ENCODE data around the gene SLC8B1.

The SLC8B1 gene

DNA sequence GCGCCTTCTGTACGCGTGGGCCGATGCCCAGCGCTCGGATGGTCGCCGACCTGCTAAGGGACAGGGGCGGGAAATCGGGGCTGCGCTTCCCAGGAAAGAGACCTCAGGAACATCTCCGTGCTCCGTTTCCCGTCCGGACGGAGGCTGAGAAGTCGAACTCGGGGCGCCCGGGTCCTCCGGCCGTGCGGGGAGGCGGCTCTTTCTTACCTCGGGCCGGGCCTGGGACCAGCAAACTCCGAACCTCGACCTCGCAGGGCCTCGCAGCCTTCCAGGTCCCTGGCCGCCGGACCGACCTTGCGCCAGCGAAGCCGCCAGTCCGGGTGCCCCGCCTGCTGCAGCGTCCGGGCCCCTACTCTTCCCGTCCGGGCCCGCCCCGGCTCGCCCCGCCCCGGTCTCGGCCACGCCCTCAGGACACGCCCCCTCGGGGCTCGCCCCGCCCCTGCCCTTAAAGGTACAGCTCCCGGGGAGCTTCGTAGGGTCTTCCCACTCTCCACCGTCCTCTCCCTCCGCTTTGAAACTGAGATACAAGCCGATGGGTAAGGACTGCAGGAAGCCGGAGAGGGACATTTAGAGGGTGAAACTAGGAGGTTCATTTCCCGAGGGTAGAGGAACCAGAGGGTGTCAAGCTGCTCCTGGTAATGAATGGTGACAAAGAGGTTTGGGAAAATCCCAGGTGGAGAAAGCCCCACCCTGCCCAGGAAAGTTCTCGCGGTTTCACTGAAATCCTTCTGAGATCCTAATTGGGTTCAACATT lies at the start of gene SLC8B1:
TSS of gene SLC8B1 (minus strand) at position 324 of the 754 bp plus-strand sequence. CDS start 2,231 bp downstream, outside the sequence.
- peak; percentile 85 to 89 for DNase-seq (ENCODE audit: low read depth in 1 of 2, low spot score in 1 of 2)

DNA sequence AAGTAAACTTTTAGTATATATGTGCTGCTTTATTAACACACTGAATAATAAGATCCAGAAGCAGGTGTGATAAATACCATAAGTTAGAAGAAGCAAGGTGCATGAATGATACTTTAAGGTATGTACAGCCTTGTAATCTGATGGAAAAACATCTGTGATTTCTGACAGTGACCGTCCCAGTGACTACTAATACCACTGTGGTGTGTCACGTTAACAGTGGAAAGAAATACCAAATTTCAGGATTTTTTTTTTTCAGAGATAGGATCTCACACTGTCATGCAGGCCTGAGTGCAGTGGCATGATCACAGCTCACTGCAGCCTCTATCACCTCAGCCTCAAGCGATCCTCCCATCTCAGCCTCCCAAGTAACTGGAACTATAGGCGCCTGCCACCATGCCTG lies 47.3 kb upstream of the SLC8B1 start:
- DNase-seq (ENCODE audit: low read depth in 1 of 2, low spot score in 1 of 2) = no peak

DNA sequence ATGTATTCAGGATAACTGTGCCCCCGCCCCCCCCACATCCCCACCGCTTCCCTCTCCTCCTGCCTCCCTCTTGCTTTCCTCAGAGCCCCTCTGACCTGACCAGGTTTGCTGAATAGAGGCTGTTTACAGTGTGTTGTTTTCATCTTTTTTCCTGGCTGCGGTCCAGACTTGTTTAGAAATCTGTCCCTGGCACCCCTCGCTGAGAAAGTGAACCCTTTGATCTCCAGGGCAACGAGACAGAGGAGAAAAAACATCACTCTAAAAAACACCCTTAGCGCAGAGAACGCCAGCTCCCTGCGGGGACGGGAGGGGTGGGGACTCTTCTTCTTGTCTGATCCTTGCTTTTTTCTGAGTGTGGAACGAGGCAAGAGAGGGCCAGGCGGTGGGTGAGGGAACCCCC lies 46.3 kb upstream of the SLC8B1 start:
- DNase-seq (ENCODE audit: low read depth in 1 of 2, low spot score in 1 of 2) = no peak

DNA sequence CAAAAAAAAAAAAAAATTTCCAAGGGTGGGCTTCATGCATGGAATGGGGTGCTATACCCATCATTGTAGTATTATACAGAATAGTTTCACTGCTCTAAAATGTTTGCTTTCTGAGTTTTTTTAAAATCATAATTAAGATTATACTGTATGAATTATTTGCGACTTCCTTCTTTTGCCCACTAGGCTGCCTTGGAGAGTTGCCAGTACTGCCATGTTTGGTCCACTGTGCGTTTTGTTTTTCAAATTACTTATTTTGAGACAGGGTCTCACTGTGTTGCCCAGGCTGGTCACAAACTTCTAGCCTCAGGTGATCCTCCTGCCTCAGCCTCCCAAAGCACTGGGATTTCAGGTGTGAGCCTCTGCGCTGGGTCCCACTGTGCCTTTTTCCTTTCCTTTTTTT lies 43.4 kb upstream of the SLC8B1 start:
- DNase-seq (ENCODE audit: low read depth in 1 of 2, low spot score in 1 of 2) = no peak

DNA sequence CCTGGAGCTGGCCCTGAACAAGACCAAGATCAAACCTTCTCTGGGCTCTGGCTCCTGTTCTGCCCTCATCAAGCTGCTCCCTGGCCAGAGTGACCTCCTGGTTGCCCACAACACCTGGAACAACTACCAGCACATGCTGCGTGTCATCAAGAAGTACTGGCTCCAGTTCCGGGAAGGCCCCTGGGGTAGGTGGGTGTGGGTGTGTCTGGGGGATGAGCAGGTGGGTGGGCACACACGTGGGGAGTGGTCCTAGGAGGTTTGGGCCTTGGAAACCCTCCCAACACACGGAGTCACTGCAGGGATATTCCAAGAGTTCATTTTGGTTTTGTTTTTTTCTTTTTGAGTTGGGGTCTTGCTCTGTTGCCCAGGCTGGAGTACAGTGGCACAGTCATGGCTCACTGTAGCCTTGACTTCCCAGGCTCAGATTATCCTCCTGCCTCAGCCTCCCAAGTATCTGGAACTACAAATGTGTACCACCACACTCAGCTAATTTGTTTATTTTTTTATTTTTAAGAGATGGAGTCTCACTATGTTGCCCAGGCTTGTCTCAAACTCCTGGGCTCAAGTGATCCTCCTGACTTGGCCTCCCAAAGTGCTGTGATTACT lies 40.0 kb upstream of the SLC8B1 start:
- no peak for DNase-seq (ENCODE audit: low read depth in 1 of 2, low spot score in 1 of 2)

DNA sequence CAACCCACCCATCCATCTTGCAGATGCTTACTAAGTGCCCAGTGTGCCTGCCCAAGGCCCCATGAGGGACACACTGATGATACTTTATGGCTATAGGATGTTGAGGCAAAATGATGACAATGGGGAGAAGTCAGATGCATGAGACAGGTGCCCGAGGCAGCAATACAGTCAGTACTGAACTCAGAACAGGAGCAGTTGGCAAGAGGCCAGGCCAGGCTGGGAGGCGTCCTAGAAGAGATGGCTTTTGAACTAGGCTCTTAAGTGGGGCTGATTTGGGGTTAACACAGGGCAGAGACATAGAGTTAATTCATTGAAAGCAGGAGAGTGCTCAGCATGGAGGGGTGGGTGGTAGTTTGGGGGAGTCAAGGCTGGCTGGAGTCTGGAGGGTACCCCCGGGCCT lies 39.1 kb upstream of the SLC8B1 start:
- DNase-seq (ENCODE audit: low read depth in 1 of 2, low spot score in 1 of 2) = no peak

DNA sequence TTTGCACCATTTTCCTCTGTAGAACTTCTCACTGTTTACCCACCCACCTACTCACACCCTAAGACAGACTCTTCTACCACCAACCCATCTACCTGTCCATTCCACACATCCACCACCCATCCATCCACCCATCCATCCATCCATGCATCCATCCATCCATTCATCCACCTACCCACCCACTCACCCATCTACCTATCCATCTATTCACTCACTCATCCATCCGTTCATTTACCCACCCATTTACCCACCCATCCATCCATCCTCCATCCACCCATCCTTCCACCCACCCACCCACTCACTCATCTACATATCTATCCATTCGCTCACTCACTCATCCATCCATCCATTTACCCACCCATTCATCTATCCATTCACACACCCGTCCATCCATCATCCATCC lies 38.5 kb upstream of the SLC8B1 start:
- no peak for DNase-seq (ENCODE audit: low read depth in 1 of 2, low spot score in 1 of 2)

DNA sequence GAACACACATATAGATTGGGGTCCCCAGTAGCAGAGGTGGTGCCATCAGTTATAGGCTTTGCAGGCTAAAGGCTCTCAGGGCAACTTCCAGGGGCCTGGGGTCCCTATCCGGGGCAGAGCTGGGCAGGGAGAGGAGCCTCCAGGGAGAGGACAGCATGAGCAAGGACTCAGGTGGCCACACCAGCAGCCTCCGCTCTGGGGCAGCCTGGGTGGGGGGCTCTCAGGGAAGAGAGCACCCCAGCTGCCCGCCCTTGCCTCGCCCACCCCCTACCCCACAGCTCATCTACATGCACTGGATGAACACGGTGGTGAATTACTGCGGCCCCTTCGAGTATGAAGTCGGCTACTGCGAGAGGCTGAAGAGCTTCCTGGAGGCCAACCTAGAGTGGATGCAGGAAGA lies 37.5 kb upstream of the SLC8B1 start:
- no peak for DNase-seq (ENCODE audit: low read depth in 1 of 2, low spot score in 1 of 2)

DNA sequence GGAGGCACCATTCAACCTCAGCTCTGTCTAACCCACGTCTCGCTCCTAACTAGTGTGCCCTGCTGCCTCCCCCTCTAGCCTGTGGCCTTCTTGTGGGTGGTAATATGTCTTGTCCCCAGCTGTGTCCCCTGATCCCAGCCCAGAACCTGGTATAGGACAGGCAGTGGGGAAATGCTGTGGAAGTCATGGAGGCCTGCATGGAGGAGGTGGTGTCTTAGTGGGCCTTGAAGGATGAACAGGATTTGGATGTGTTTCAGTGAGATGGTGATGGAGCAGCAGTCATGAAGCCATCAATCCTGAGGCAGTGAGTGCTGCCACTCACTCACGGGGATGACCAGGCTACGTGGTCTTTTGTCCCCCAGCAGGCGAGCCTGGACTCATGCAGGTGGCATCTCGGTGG lies 36.9 kb upstream of the SLC8B1 start:
- no peak for DNase-seq (ENCODE audit: low read depth in 1 of 2, low spot score in 1 of 2)

DNA sequence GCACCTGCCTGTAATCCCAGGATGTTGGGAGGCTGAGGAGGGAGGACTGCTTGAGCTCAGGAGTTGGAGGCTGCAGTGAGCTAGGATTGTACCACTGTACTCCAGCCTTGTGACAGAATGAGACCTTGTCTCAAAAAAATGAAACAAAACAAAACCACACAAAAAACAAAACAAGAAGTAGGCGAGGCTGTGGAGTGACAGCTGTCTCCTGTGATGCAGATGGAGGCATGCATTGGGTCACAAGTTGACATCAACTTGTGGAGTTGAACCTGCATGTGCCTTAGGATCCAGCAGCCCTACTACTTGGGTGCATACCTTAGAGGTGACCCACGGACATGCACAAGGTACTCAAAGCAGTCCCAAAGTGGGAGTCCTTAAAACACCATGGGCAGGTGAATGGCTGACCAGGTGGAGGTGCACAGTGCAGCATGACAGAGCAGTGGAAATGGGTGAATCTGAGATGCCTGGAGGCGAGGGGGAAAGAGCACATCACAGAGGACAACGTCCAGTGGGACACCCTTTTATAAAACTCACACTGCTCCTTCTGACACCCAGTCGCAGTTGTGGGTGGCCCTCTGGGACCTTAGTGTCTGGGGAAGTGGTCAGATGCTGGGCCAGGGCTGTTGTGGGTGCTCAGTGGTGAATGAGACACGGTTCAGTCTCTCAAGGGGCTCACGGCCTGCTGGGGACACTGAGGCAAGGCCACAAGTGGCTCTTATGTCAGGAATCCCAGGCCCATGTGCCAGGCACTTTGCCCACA lies 36.2 kb upstream of the SLC8B1 start:
- DNase-seq (ENCODE audit: low read depth in 1 of 2, low spot score in 1 of 2) = no peak

DNA sequence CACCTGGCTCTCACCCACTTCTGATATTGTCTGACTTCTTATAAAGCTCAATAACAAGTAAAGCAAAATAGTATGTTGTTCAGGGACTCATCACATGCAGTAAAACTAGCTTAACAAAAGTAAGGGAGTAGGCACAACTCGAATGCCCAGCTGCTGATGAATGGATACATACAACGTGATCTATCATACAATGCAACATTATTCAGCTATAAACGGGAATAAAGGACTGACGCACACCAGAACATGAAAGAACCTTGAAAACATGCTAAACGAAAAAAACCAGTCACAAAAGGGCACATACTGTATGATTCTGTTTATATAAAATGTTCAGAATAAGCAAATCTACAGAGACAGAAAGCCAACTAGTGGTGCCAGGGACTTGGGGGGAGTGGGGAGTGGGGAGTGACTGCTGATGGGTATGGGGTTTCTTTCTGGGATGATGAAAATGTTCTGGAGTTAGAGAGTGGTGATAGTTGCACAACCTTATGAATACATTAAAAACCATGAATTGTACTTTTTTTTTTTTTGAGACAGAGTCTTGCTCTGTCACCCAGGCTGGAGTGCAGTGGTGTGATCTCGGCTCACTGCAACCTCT lies 34.6 kb upstream of the SLC8B1 start:
- no peak for DNase-seq (ENCODE audit: low read depth in 1 of 2, low spot score in 1 of 2)

DNA sequence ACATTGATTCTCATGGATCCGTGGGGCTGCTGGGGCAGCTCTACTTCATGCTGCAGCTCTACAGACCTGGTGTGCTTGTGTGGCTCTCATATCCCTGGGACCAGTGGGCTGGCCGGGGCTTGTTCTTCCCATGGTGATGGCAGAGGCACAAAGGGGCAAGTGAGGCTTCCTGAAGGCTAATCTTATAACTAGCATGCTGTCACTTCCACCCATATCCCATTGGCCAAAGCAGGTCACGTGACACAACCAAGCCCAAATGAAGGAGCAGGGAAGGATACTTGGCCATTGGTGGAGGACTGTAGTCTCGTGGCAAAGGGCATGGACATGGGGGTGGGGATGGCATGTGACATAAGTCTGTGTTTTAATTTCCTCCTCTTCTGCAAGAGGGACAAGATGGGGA lies 33.4 kb upstream of the SLC8B1 start:
- DNase-seq (ENCODE audit: low read depth in 1 of 2, low spot score in 1 of 2) = no peak

DNA sequence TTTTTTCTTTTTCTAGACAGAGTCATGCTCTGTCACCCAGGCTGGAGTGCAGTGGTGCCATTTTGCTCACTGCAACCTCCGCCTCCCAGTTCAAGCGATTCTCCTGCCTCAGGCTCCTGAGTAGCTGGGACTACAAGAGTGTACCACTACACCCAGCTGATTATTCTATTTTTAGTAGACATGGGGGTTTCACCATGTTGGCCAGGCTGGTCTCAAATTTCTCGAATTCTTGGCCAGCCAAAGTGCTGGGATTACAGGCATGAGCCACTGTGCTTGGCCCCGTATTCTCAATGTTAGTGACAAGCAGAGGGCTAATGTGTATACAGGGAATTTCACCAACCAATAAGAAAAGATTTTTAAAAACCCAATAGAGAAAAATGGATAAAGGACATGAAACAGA lies 31.9 kb upstream of the SLC8B1 start:
- DNase-seq (ENCODE audit: low read depth in 1 of 2, low spot score in 1 of 2) = no peak

DNA sequence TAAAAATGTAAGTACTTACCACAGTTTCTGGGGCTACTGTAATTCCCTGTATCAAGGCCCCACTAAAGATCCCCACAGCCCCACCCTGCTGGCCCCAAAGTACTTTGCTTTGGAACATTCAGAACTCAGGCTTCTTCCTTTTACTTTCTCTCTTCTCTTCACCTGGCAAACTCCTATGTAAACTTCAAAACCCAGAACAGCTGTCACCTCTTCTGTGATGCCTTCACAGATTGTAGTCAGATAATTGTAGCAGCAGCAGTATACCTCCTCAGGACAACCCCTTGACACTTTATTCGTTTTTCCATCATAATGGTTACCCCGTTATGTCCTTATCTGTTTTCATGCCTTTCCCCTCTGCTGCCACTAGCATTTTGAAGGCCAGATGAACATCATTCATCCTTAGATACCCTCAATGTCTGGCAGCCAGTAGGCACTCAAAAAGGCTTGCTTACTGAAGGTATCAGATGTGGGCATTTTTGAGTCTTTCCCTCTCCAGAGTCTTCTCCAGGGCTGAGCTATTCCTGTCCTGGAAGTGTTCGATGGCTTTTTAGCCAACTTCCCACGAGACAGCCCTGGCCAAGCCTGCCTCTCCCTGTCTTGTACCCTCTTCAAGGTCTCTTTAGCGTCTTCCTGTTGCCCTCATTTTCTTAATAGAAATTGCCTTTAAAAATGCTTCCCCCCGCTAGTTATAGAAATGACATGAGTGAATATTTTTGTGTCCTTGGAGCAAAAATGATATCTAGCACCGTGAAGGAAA lies 30.9 kb upstream of the SLC8B1 start:
- no peak for DNase-seq (ENCODE audit: low read depth in 1 of 2, low spot score in 1 of 2)

DNA sequence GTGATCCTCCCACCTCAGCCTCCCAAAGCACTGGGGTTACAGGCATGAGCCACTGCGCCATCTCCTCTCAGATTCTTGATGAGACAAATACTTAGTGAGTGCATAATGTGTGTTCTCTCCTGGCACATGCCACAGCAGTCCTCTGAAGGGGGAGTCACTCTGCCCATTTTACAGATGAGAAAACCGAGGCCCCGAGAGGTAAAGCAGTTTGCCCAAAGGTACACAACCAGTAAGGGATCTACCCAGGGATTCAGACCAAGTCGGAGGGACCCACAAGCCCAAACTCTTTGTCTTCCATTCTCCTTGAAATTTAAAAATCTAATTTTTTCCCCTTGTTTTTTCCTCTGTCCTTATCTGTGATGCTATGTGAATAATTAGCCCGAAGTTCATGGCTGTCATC lies 29.8 kb upstream of the SLC8B1 start:
- no peak for DNase-seq (ENCODE audit: low read depth in 1 of 2, low spot score in 1 of 2)

DNA sequence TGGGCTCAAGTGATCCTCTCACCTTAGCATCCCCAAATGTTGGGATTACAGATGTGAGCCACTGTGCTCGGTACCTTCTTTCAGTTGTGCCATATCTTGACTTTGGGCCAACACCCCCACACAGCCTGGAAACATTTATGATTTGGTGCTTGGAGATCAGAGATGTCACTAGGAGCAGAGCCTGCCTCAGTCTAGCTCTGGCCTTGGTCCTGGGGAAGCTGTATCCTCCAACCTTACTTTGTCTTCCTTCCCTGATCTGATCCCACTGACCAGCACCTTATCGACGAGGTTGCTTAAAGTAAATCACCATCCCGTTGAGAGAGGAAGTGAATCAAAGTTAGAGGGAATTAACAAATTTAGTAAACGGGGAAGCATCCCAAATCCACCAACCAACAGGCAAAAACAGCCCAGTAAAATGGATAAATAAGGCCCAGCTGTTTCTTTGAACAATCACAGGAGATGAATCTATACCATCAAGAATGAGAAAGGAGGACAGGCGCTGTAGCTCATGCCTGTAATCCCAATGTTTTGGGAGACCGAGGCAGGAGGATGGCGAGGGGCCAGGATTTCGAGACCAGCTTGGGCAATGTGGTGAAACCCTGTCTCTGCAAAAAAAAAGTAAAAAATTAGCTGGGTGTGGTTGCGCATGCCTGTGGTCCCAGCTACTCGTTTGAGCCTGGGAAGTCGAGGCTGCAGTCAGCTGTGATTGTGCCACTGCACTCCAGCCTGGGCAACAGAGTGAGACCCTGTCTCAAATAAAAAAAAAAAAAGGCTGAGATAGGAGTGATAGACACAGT lies 26.9 kb upstream of the SLC8B1 start:
- no peak for DNase-seq (ENCODE audit: low read depth in 1 of 2, low spot score in 1 of 2)

DNA sequence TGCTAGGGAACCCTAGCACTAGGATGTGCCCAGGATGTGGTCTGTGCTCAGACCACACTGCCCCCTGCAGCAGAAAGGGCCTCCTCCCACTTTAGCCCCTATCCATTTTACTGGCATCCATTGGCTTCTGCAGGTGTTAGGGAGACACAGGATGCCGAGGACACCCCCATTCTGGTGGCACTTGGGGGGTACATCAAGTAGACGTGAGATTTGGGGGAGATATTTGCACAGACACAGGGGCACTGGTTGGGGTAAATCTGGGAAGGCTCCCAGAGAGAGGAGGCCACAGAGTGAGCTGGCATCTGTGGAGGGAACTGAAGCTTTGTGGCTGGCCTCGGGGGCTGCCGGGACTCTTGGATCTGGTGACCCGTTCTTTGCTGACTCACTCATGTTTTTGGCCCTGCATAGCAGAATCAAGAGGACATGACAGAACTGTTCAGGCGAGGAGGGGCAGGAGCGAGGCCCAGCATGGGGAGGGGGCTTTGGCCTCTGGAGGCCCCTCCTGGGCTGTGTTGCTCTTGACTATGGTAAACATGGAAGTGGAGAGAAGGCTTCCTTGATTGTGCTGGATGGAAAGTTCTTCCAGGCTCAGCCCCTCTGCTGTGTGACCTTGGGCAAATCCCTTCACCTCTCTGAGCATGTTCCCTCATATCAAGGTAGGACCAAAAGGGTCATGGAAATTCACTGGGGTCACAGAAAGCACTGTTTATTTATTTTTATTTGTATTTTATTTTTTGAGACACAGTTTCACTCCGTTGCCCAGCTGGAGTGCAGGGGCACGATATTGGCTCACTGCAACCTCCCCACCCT lies 25.2 kb upstream of the SLC8B1 start:
- no peak for DNase-seq (ENCODE audit: low read depth in 1 of 2, low spot score in 1 of 2)

DNA sequence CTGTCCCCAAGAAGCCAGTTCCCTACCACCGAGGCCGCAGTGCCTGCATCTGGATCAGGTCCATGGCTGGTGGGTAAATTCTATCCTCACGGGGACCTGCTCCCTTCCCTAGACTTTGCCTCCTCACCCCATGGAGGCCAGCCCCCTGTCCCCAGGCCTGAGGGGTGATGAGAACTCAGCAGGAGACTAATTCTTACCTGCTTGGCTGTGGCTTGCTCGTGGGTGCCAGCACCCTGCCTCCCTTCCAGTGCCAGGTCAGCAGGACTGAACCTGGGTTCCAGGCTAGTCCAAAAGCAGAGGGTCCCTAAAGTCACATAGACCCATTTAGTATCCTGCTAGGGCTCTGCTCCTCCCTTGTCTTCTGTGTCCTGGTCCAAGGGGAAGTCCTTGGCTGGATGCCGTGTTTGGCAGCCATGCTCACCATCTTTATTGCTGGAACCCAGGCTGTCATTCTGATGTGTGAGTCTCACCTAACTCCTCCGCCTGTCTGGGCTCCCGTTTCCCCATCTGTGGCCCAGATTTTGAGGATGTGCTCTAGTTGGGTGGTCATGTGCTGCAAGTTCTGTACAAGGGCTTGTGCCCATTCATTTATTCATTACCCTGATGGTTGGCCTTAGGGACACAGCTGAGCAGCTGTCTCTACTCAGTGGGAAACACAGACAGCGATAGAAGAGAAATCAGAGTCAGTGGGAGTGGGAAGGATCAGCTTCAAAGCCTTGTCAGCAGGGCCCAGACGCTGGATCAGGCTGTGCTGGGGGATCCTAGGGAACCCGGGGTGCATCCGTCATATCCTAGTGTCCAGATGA lies 24.4 kb upstream of the SLC8B1 start:
- no peak for DNase-seq (ENCODE audit: low read depth in 1 of 2, low spot score in 1 of 2)

Data from activated CD4-positive, alpha-beta T cell treated with anti-CD3 and anti-CD28 coated beads, Interleukin-2, amount 50 U/mL, for 24 hours (primary cell).